Type B pancreatic cell (in vitro differentiated cells): ENCODE measurements around the gene MAPK6. TPM values are rescaled to one million over a fixed set of nuclear protein-coding genes. Genes with fewer than 3 reads are reported as not detected.
"Not testable (repeated sequence)": the region's sequence is repeated elsewhere in the genome, so short reads cannot be mapped to it uniquely, and the experiment has no call there.

ENCODE experiments used
- DNase-seq: peaks from one replicate; pipeline ENCODE4 v3.0.0; 2021; ENCODE audit warnings: mixed read lengths; ENCODE audit not compliant: unreplicated experiment; ENCODE audit errors: extremely low spot score
- H3K27ac Mint-ChIP-seq: 2 replicates; pipeline ENCODE4 v1.8.0; 2021; ENCODE audit warnings: mild to moderate bottlenecking, mixed read lengths
- H3K27me3 Mint-ChIP-seq: 2 replicates; pipeline ENCODE4 v1.8.0; 2021; ENCODE audit warnings: mixed read lengths
- H3K36me3 Mint-ChIP-seq: 2 replicates; pipeline ENCODE4 v1.8.0; 2021; ENCODE audit warnings: mixed read lengths
- H3K4me1 Mint-ChIP-seq: one replicate; pipeline ENCODE4 v1.8.0; 2021; ENCODE audit warnings: mixed read lengths; ENCODE audit not compliant: unreplicated experiment
- H3K4me3 Mint-ChIP-seq: 2 replicates; pipeline ENCODE4 v1.8.0; 2021; ENCODE audit warnings: mild to moderate bottlenecking, mixed read lengths
- H3K9me3 Mint-ChIP-seq: 2 replicates; pipeline ENCODE4 v1.8.0; 2021; ENCODE audit warnings: mixed read lengths
- total RNA-seq: library from RNA; stranded (reverse); gene quantifications from 2 replicates; pipeline ENCODE4 v1.2.1, GENCODE V29; 2021; ENCODE audit warnings: low replicate concordance
- TF ChIP-seq, protein P1 (sequence below): fragments of 200-600 bp; sonication (generic); conservative IDR thresholded peaks from 2 replicates; pipeline ENCODE4 v1.5.0; 2021; ENCODE audit warnings: antibody characterized with exemption, mild to moderate bottlenecking

The MAPK6 gene
- total RNA-seq, 1 donor from 2014 or later: 56.6 TPM

- peaks cover 23% of the 10 kb centered on the region for H3K36me3 Mint-ChIP-seq
- H3K4me3 Mint-ChIP-seq, DNase-seq, H3K27me3 Mint-ChIP-seq, H3K27ac Mint-ChIP-seq, H3K9me3 Mint-ChIP-seq: not testable (repeated sequence)
- H3K4me1 Mint-ChIP-seq: peaks cover 28% of the 10 kb centered on the region
- TF ChIP-seq, protein P1, sequence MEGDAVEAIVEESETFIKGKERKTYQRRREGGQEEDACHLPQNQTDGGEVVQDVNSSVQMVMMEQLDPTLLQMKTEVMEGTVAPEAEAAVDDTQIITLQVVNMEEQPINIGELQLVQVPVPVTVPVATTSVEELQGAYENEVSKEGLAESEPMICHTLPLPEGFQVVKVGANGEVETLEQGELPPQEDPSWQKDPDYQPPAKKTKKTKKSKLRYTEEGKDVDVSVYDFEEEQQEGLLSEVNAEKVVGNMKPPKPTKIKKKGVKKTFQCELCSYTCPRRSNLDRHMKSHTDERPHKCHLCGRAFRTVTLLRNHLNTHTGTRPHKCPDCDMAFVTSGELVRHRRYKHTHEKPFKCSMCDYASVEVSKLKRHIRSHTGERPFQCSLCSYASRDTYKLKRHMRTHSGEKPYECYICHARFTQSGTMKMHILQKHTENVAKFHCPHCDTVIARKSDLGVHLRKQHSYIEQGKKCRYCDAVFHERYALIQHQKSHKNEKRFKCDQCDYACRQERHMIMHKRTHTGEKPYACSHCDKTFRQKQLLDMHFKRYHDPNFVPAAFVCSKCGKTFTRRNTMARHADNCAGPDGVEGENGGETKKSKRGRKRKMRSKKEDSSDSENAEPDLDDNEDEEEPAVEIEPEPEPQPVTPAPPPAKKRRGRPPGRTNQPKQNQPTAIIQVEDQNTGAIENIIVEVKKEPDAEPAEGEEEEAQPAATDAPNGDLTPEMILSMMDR: peak; percentile 48
These were observed 26.8 kb downstream of the MAPK6 start for GRCh38 chr15:52045795-52046298.

DNA sequence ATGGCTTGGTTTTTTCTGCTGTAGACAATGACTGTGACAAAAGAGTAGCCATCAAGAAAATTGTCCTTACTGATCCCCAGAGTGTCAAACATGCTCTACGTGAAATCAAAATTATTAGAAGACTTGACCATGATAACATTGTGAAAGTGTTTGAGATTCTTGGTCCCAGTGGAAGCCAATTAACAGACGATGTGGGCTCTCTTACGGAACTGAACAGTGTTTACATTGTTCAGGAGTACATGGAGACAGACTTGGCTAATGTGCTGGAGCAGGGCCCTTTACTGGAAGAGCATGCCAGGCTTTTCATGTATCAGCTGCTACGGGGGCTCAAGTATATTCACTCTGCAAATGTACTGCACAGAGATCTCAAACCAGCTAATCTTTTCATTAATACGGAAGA is 27.5 kb downstream of the MAPK6 start:
- Mint-ChIP-seq H3K36me3 (peaks cover 24% of the 10 kb centered on the region), H3K4me1 (peaks cover 21% of the 10 kb centered on the region), H3K27ac (peak overlapping the region; percentile 4)
- not testable (repeated sequence) for H3K4me3 Mint-ChIP-seq, DNase-seq, H3K27me3 Mint-ChIP-seq, H3K9me3 Mint-ChIP-seq

- Mint-ChIP-seq H3K27me3 (no peaks in the 10 kb centered on the region), H3K4me3 (no peak overlapping the region), H3K27ac (no peak overlapping the region), H3K4me1 (peaks cover 6% of the 10 kb centered on the region), H3K36me3 (peaks cover 41% of the 10 kb centered on the region), H3K9me3 (no peaks in the 10 kb centered on the region)
- TF ChIP-seq, protein P1: no peak
- no peak for DNase-seq
These were observed 31.4 kb downstream of the MAPK6 start for GRCh38 chr15:52050416-52050815.

DNA sequence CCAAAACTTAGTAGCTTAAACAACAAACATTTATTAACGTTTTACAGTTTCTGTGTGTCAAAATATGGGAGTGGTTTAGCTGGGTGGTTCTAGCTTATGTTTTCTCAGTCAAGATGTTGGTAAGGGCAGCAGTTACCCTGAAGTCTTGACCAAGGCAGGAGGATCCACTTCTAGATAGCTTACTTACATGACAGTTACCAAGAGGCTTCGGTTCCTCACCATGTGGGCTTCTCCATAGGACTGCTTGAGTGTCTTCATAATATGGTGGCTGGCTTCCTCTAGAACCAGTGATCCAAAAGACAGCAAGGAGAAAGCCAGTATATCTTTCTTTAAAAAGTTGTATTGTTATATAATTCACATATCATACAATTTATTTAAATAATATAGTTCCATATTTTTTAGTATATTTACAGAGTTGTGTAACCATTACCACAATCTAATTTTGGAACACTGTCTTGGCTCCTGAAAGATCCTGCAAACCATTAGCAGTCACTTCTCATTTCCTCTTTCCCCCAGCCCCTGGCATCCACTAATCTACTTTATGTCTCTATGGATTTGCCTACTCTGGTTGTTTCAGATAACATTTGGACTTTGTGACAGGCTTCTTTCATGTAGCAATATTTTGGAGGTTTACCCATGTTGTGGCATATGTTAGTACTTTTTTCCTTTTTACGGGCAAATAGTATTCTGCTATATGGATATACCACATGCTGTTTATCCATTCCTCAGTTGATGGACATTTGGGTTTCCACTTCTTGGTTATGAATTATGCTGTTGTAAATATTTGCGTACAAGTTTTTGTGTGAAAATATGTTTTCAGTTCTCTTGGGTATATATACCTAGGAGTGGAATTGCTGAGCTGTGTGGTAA is 33.3 kb downstream of the MAPK6 start:
- Mint-ChIP-seq H3K27me3 (no peaks in the 10 kb centered on the region), H3K36me3 (peaks cover 34% of the 10 kb centered on the region)
- TF ChIP-seq, protein P1: no peak

GRCh38 chr15:52054381-52054780 is 35.4 kb downstream of the MAPK6 start:
- Mint-ChIP-seq H3K27me3 (no peaks in the 10 kb centered on the region), H3K9me3 (no peaks in the 10 kb centered on the region), H3K4me3 (no peak overlapping the region), H3K4me1 (no peaks in the 10 kb centered on the region), H3K36me3 (peaks cover 30% of the 10 kb centered on the region), H3K27ac (no peak overlapping the region)
- TF ChIP-seq, protein P1: no peak
- DNase-seq: no peak

More for the DNA sequence above, 33.3 kb downstream of the MAPK6 start:
- Mint-ChIP-seq H3K27ac (no peak overlapping the region), H3K4me1 (no peaks in the 10 kb centered on the region), H3K9me3 (no peaks in the 10 kb centered on the region), H3K4me3 (no peak overlapping the region)
- DNase-seq: no peak

DNA sequence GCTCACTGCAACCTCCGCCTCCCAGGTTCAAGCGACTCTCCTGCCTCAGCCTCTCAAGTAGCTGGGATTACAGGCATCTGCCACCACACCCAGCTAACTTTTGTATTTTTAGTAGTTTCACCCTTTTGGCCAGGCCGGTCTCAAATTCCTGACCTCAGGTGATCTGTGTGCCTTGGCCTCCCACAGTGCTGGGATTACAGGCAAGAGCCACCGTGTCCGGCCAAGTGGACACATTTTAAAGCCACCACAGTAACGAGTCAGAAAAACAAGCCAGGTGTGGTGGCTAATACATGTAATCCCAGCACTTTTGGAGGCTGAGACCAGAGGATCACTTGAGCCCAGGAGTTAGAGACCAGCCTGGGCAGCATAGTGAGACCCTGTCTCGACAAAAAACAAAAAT is 35.8 kb downstream of the MAPK6 start:
- not testable (repeated sequence) for H3K9me3 Mint-ChIP-seq, H3K4me3 Mint-ChIP-seq, H3K27me3 Mint-ChIP-seq, H3K4me1 Mint-ChIP-seq, H3K27ac Mint-ChIP-seq, DNase-seq
- peaks cover 30% of the 10 kb centered on the region for H3K36me3 Mint-ChIP-seq
